NCI-H345 treated with DMSO at 0.1 percent for 48 hours (cell line): ENCODE data around the gene BRF1.
A peak's percentile ranks its signal among the peaks of the same experiment; 100 is the strongest.
"Not testable (repeated sequence)": the region's sequence is repeated elsewhere in the genome, so short reads cannot be mapped to it uniquely, and the experiment has no call there.

Experiments
- DNase-seq: peaks from one replicate; lab custom pipeline; 2025; ENCODE audit not compliant: unreplicated experiment; lab: John Stamatoyannopoulos, UW

Gene BRF1

DNA sequence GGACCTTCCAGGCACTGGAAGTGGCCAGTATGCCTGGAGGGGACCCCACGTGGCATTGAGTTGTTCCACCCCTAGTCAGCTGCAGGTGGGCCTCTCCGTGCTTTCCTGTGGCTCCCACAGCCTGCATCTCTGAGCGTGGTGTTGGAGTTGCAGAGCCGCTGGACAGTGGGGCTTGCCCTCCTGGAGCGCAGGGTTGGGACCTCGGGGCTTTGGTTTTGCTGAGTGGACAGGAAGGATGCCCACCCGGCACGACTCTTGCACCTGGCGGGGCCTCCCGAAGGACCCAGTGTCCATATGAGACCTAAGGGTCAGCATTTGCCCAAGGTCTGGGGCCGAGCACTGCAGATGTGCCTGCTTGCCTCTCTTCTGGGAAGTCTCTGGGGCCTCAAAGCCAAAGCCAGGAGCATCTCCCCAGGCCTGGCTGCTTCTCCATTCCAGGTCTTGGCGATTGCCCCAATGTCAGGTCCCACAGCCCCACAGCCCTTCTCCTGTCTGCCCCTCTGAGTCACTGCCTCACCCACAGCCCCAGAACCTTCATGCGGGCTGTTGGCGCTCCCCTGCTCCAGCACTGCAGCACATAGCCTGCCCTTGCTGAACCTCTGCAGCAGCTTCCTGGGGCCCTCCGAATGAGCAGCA, 15.3 kb upstream of the BRF1 start:
- DNase-seq = no peak

DNA sequence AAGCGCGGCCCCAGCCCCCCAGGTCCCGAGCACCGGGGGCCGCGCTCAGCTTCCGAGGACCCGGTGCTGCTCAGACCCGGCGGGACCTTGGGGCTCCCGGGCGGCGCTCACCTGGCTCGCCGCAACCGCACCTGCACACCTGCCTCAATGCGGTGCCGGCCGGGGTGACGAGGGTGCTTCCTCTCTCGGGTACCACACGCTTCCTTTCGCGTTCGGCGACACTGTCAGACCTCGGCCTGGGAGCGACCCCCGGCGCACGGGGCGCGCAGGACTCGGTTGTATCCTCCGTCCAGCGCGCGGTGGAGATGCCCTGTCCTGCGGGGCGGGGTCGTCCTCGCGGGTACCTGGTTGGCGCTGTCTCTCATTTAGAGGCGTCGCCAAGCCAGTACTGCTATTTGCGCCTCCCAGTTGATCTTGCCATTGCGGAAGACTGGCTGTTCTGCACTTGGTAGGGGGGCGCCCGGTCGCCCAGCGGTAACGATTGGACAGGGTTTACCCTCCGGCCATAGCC, 14.5 kb upstream of the BRF1 start:
- no peak for DNase-seq

- peak; percentile 65 for DNase-seq
Observed at GRCh38 chr14:105314287-105315200, 13.7 kb upstream of the BRF1 start, which contains the start of gene PACS2. TSS of gene PACS2 (plus strand) at chr14:105314748. CDS start at chr14:105314919, 171 bp downstream.

GRCh38 chr14:105313381-105314286, 12.8 kb upstream of the BRF1 start:
- DNase-seq = no peak

GRCh38 chr14:105312973-105313372, 12.2 kb upstream of the BRF1 start:
- no peak for DNase-seq

DNA sequence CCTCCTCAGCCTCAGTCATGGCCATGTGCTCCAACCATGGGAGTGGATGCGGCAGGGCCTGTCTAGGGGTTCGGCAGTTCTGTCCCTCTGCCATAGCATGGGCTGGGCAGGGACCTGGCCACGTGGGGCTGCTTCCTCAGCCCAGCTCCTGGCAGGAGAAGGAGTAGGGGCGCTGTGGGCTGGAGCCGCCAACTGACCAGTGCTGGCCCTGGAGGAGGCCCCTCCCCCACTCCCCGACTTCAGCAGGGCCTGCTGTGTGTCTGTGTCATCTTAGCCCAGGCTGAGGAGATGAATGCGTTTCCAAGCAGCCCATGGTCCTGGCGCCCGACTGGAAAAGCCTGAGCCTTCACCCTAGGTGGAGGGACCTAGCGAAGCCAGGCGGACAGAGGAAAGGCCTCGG, 11.0 kb upstream of the BRF1 start:
- DNase-seq = no peak

- DNase-seq = no peak
Observed at GRCh38 chr14:105309371-105309770, 8.6 kb upstream of the BRF1 start.

GRCh38 chr14:105307052-105307727, 6.4 kb upstream of the BRF1 start:
- no peak for DNase-seq

GRCh38 chr14:105305791-105306190, 5.0 kb upstream of the BRF1 start:
- no peak for DNase-seq

- DNase-seq = no peak
Observed at GRCh38 chr14:105305345-105305744, 4.5 kb upstream of the BRF1 start.

GRCh38 chr14:105304565-105304964, 3.8 kb upstream of the BRF1 start:
- no peak for DNase-seq

DNA sequence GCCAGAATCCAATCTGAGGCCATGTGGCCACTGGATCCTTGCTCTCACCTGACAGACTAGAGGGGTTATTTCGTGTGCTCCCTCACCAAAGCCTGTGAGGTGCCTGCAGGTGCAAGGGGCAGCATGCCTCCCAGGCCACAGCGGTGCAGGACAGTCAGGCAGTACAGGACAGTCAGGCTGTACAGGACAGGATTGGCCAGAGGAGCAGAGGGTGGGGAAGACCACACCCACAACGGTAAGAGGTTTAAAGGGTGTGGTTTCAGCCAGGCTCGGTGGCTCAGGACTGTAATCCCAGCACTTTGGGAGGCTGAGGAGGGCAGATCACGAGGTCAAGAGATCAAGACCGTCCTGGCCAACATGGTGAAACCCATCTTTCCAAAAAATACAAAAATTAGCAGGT, 3.1 kb upstream of the BRF1 start:
- DNase-seq = no peak

GRCh38 chr14:105301915-105302249, 1.1 kb upstream of the BRF1 start:
- not testable (repeated sequence) for DNase-seq

GRCh38 chr14:105301103-105301914, 508 bp upstream of the BRF1 start:
- peak; percentile 94 for DNase-seq

DNA sequence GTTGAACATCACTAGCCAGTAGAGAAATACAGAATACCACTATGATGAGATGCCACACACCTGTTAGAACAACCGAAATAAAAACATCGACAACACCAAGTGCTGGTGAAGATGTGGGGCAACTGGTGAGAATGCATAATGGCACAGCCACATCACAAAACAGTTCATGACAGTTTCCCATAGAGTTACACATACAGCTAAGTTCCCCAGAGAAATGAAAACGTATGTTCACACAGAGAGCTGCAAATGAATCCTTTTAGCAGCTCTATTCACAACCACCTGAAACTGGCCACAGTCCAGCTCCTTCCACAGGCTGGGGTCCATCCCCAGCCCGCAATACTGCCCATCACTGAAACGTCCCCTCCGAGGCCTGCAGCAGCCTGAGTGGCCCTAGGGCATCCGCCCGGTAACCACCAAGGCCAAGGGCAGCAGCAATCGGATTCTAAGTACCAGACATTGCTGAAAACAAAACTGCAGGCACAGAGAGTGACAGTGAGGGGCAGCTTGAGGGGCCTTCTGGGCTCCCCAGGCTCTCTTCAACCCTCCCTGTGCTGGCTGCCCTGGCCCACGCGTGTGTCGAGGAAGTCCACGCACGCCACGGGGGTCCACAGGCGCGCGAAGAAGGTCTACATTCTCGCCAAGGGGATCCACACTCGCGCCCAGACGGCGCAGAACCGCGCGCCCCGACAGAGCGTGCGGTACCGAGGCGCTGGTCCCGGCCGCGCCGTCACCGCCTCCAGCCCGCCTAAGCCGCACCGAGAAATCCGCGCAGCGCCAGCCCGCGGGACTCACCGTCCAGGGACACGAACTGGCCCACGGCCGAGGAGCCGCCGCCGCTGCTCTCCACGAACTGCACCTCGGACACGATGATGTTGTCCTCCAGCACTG, 903 bp downstream of the BRF1 start:
- no peak for DNase-seq

DNA sequence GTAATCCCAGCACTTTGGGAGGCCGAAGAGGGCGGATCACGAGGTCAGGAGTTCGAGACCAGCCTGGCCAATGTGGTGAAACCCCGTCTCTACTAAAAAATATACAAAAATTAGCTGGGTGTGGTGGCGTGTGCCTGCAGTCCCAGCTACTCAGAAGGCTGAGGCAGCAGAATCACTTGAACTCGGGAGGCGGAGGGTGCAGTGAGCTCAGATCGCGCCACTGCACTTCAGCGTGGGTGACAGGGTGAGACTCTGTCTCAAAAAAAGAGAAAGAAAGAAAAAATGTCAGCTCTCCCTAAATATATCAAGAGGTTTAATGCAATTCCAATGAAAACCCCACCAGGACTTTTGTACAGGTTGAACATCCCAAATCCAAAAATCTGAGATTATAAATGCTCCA, 3.5 kb downstream of the BRF1 start:
- not testable (repeated sequence) for DNase-seq

DNA sequence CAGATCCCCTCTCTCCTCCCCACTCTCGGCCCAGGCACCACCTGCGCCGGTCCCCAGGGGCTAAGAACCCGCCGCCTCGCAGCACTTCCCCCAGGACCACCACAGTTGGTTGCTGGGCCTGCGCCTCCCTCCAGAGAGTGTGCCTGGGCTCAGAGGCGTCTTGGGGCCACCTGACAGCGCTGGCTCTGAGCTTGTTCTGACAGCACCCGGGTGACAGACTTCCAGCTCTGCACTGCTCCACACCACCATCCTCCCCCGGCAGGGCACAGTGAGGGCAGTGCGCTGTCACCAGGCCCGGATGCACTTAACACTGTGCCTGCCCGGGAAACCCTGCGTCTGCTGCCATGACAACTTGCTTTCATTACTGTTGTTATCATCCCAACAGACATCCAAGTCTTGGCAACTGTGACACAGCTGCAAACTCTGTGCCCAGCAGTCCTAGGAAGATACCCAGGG, 6.6 kb downstream of the BRF1 start:
- DNase-seq = no peak

GRCh38 chr14:105292826-105293711, 7.7 kb downstream of the BRF1 start:
- no peak for DNase-seq
